Endothelial cell of umbilical vein (primary cell): Measurements from ENCODE around the gene AFG3L2. TPM values are rescaled to one million over a fixed set of nuclear protein-coding genes. Genes with fewer than 3 reads are reported as not detected.

Experiments
- BruUV-seq: library from RNA; stranded (reverse); fragments of 400-500 nt; replicated peaks from 2 replicates; lab custom pipeline; 2021; lab: Mats Ljungman, UMichigan
- CTCF ChIA-PET: fragments of 300-600, 350-600 bp; sonication (Branson Sonifier 250); formaldehyde crosslinking; loops from one replicate; lab custom pipeline; 2021; ENCODE audit warnings: antibody characterized with exemption, inconsistent platforms; lab: Charles Lee
- POLR2A ChIA-PET: fragments of 300-600, 350-600 bp; sonication (Branson Sonifier 250); formaldehyde crosslinking; loops from one replicate; lab custom pipeline; 2021; ENCODE audit warnings: antibody characterized with exemption, inconsistent platforms; lab: Charles Lee
- DNase-seq: peaks from one replicate; pipeline ENCODE4 v3.0.0-alpha.2; 2011; ENCODE audit warnings: low read depth, low spot score
- FAIRE-seq: peaks from 2 replicates; lab custom pipeline; 2011; peaks lifted over from hg19 to GRCh38; lab: Jason Lieb, UNC
- H2AFZ ChIP-seq: 2 replicates; pipeline ENCODE4 v1.6.0; 2012; ENCODE audit warnings: low read depth, low read length, control low read depth, inconsistent platforms
- H3K27ac ChIP-seq: 2 replicates; pipeline ENCODE4 v1.5.1; 2011; ENCODE audit warnings: low read depth, mild to moderate bottlenecking, control low read depth, low read length, moderate library complexity; ENCODE audit not compliant: insufficient read depth
- H3K27me3 ChIP-seq, 2 experiments: 2 replicates each; pipeline versions ENCODE4 v1.6.0 to v1.6.1; 2011; ENCODE audit warnings: low read length in 2 of 2, mixed read lengths in 1 of 2; ENCODE audit not compliant: control insufficient read depth in 2 of 2, insufficient read depth in 2 of 2
- H3K36me3 ChIP-seq, 2 experiments: 2 replicates in 1 of 2; 3 replicates in 1 of 2; pipeline ENCODE4 v1.5.1; 2011; ENCODE audit warnings: low read length in 2 of 2, mild to moderate bottlenecking in 1 of 2, moderate library complexity in 1 of 2; ENCODE audit not compliant: control insufficient read depth in 2 of 2, insufficient read depth in 2 of 2; ENCODE audit errors: extremely low read depth in 1 of 2
- H3K4me1 ChIP-seq: 3 replicates; pipeline ENCODE4 v1.5.1; 2011; ENCODE audit warnings: mild to moderate bottlenecking, low read length; ENCODE audit not compliant: control insufficient read depth, insufficient read depth; ENCODE audit errors: extremely low read depth
- H3K4me2 ChIP-seq: 2 replicates; pipeline ENCODE4 v1.6.1; 2011; ENCODE audit warnings: low read length, control low read depth, mixed read lengths; ENCODE audit not compliant: insufficient read depth
- H3K4me3 ChIP-seq, 3 experiments: fragments of 200-600 bp in 1 of 3; sonication (generic), shearing (Covaris generic) in 1 of 3; replicated peaks in 1 of 3; 2 replicates each; pipeline ENCODE4 v1.5.1; 2011 to 2016; ENCODE audit warnings: control low read depth in 3 of 3, low read length in 3 of 3, mild to moderate bottlenecking in 2 of 3, inconsistent platforms in 1 of 3, low read depth in 1 of 3, moderate library complexity in 1 of 3; ENCODE audit not compliant: insufficient read depth in 1 of 3
- H3K79me2 ChIP-seq: 2 replicates; pipeline ENCODE4 v1.6.0; 2012; ENCODE audit warnings: low read length, inconsistent platforms; ENCODE audit not compliant: control insufficient read depth, insufficient read depth
- H3K9ac ChIP-seq: replicated peaks from 2 replicates; pipeline ENCODE3; 2011; ENCODE audit warnings: low read length, control low read depth; ENCODE audit not compliant: insufficient read depth; ENCODE audit errors: extremely low read depth
- H3K9me1 ChIP-seq: replicated peaks from 3 replicates; pipeline ENCODE4 v1.6.0; 2011; ENCODE audit warnings: mild to moderate bottlenecking, low read length; ENCODE audit not compliant: control insufficient read depth, insufficient read depth; ENCODE audit errors: extremely low read depth
- H3K9me3 ChIP-seq: replicated peaks from 2 replicates; pipeline ENCODE4 v1.5.1; 2012; ENCODE audit warnings: low read length, inconsistent platforms; ENCODE audit not compliant: control insufficient read depth, insufficient read depth
- H4K20me1 ChIP-seq: replicated peaks from 2 replicates; pipeline ENCODE3; 2011; ENCODE audit warnings: mild to moderate bottlenecking, low read length; ENCODE audit not compliant: control insufficient read depth, insufficient read depth; ENCODE audit errors: extremely low read depth
- EZH2 ChIP-seq: IDR thresholded peaks from 2 replicates; pipeline ENCODE4 v1.6.1; 2012; ENCODE audit warnings: borderline replicate concordance, low read depth, mild to moderate bottlenecking, moderate library complexity, low read length, inconsistent platforms; ENCODE audit not compliant: severe bottlenecking
- GATA2 ChIP-seq: IDR thresholded peaks from 2 replicates; pipeline ENCODE4 v1.7.0; 2011; ENCODE audit warnings: low read depth, mild to moderate bottlenecking, moderate library complexity, mixed read lengths, low read length; ENCODE audit not compliant: insufficient read length, insufficient read depth
- MAX ChIP-seq: IDR thresholded peaks from 2 replicates; pipeline ENCODE4 v1.6.1; 2011; ENCODE audit not compliant: insufficient read depth, insufficient read length
- POLR2A ChIP-seq: IDR thresholded peaks from 2 replicates; pipeline ENCODE4 v1.6.1; 2012; ENCODE audit warnings: low read depth, mild to moderate bottlenecking, control low read depth, low read length
- POLR2AphosphoS5 ChIP-seq: IDR thresholded peaks from 2 replicates; pipeline ENCODE4 v1.6.1; 2012; ENCODE audit warnings: low read depth, mild to moderate bottlenecking, control low read depth, low read length, moderate library complexity; ENCODE audit not compliant: insufficient read depth
- dilution Hi-C: fragments of 300-500 bp; cut with MboI; formaldehyde crosslinking; loops from one replicate; pipeline ENCODE4 v1.15.0; 2019; ENCODE audit warnings: low sequenced_read_pairs; ENCODE audit not compliant: extremely low pct_ligation_motif_present
- intact Hi-C: fragments of 100-400 bp; cut with micrococcal nuclease; formaldehyde crosslinking; loops from one replicate; pipeline ENCODE4 v1.10.0; 2022
- polyA plus RNA-seq, 4 experiments: library from polyadenylated mRNA; depleted of rRNA in 3 of 4; stranded (reverse) in 3 of 4; unstranded in 1 of 4; fragments of >200 nt; gene quantifications; 2 replicates each; pipeline versions ENCODE4 v1.2.1 to v1.2.3, GENCODE V29; 2011 to 2012; ENCODE audit warnings: missing spikeins in 1 of 4
- total RNA-seq: library from RNA; stranded (reverse); gene quantifications from 2 replicates; pipeline ENCODE4 v1.2.3, GENCODE V29; 2021

The AFG3L2 gene
- total and polyA plus RNA-seq, 2 donors (not counting 3 experiments of a cell fraction or from before 2014, with no cell fraction given): 19.3 to 42.4 TPM

GRCh38 chr18:12309683-12310198 is 67.3 kb downstream of the AFG3L2 start:
- H3K9ac ChIP-seq: peak overlapping the region; percentile 95
- intact Hi-C loops: no loop called here
- H3K36me3 ChIP-seq: peaks cover 9 to 20% of the 10 kb centered on the region in 2 experiments
- H3K27ac ChIP-seq: peak overlapping the region; percentile 90
- no peak for TF ChIP-seq GATA2
- peak; percentile 45 for TF ChIP-seq POLR2AphosphoS5
- TF ChIP-seq EZH2: no peak
- peak; percentile 56 for TF ChIP-seq POLR2A
- TF ChIP-seq MAX: no peak
- peak; percentile 94 for FAIRE-seq
- no peaks in the 10 kb centered on the region for H3K9me3 ChIP-seq
- H3K4me1 ChIP-seq: peaks cover 39% of the 10 kb centered on the region
- H3K4me3 ChIP-seq: peak overlapping the region; percentile 43 to 84 (median 77)
- dilution Hi-C loops: no loop called here
- no peaks in the 10 kb centered on the region for H3K9me1 ChIP-seq
- ChIA-PET CTCF (interaction anchor here (1.0 to 4.7 kb wide), 7 partner anchors 14 to 73 kb away, joined by 3 to 109 read pairs (median 18); no protein-coding TSS in a partner anchor), POLR2A (interaction anchor here (0.5 to 4.0 kb wide), 10 partner anchors 9 to 68 kb away, joined by 3 to 46 read pairs (median 6); partner anchors contain the start of genes AFG3L2 and CIDEA)
- H3K27me3 ChIP-seq: no peaks in the 10 kb centered on the region
- peak overlapping the region; percentile 71 for H3K4me2 ChIP-seq
- H4K20me1 ChIP-seq: peaks cover 5% of the 10 kb centered on the region
- peak; percentile 68 for DNase-seq
- H3K79me2 ChIP-seq: peaks cover 78% of the 10 kb centered on the region
- H2AFZ ChIP-seq: no peak overlapping the region
- BruUV-seq: no TSS peak
